ENCODE measurements around the gene INAVA.

The INAVA gene

GRCh38 chr1:200899451-200899915 lies 4.8 kb downstream of the INAVA start:
- Histone ChIP-seq H3K27me3 (no peaks in the 10 kb centered on the region), H3K36me3 (no peaks in the 10 kb centered on the region), H3K9me3 (no peaks in the 10 kb centered on the region), H3K4me3 (no peak overlapping the region), H3K4me1 (no peaks in the 10 kb centered on the region), H3K27ac (no peak overlapping the region)
- no peak for TF ChIP-seq CTCF (IDR thresholded peaks at IDR 0.05)
- intact Hi-C loops (cut with DNase I; ENCODE audit: low total_unique reads): no loop called here
- no peak for DNase-seq

DNA sequence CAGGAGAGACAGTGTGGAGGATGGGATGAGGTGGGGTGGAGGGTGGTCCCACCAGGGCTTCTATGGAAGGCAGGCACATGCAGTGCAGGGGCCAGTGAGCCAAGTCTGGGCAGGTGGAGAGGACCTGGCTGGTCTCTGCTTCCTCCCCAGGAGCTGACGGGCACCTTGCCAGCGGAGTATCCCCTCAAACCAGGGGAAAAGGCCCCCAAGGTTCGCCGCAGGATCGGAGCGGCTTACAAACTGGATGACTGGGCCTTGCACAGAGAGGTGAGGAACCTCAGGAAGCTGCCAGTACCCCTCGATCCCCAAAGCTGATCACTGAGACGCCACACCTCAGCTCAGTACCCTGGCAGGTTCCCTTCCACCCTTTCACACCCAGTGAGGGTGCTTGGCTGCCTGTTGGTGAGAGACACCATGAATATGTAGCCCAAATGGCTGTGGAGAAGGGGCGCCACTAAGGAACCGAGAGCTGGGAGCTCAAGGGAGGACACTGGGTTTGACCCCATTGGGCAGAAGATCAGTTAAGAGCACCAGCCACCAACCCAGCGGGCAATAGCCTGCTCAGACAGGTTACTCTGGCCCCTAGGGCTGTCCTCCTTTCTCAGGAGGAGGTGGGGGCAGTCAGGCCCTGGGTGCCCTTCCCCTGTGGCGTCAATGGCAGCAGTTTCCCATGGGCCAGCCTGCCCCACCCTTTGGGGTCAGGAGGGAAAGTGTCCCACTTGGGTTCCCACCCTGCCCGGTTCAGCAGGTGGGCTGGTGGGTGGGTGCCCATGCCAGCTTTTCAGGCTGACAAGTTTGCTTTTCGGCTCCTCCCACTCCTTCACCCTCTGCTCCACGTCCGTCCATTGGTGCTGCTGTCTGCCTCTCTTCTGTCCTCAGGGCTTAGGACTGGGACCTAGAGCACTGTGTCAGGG lies 5.5 kb downstream of the INAVA start:
- no peak overlapping the region for H3K27ac ChIP-seq
- no peak for TF ChIP-seq CTCF (IDR thresholded peaks at IDR 0.05)
- no peak overlapping the region for H3K4me3 ChIP-seq
- intact Hi-C loops (cut with DNase I; ENCODE audit: low total_unique reads): no loop called here
- no peaks in the 10 kb centered on the region for H3K27me3 ChIP-seq
- DNase-seq: no peak
- no peaks in the 10 kb centered on the region for H3K9me3 ChIP-seq
- H3K4me1 ChIP-seq: no peaks in the 10 kb centered on the region
- H3K36me3 ChIP-seq: no peaks in the 10 kb centered on the region

DNA sequence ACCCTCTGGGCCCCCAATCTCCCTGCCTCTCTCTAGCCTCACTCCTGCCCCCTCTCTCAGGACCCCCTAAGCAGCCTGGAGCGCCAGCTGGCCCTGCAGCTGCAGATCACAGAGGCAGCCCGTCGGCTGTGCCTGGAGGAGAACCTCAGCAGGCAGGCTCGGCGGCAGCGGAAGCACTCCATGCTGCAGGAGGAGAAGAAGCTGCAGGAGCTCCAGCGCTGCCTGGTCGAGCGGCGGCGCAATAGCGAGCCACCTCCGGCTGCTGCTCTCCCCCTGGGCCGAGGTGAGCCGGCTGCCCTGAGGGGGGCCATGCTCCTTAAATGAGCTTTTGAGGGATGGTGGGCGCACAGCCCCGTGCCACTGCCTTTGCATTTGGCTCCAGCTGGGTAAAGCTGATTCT lies 6.2 kb downstream of the INAVA start:
- intact Hi-C loops (cut with DNase I; ENCODE audit: low total_unique reads): no loop called here
- Histone ChIP-seq H3K4me1 (no peaks in the 10 kb centered on the region), H3K36me3 (no peaks in the 10 kb centered on the region), H3K27me3 (no peaks in the 10 kb centered on the region), H3K9me3 (no peaks in the 10 kb centered on the region), H3K4me3 (no peak overlapping the region), H3K27ac (no peak overlapping the region)
- DNase-seq: no peak
- no peak for TF ChIP-seq CTCF (IDR thresholded peaks at IDR 0.05)

- intact Hi-C loops (cut with DNase I; ENCODE audit: low total_unique reads): no loop called here
- DNase-seq: no peak
- no peak overlapping the region for H3K4me3 ChIP-seq
- no peaks in the 10 kb centered on the region for H3K27me3 ChIP-seq
- no peak overlapping the region for H3K27ac ChIP-seq
- no peaks in the 10 kb centered on the region for H3K36me3 ChIP-seq
- no peaks in the 10 kb centered on the region for H3K4me1 ChIP-seq
- H3K9me3 ChIP-seq: no peaks in the 10 kb centered on the region
- no peak for TF ChIP-seq CTCF (IDR thresholded peaks at IDR 0.05)
These were observed 6.7 kb downstream of the INAVA start for GRCh38 chr1:200901350-200901749.

GRCh38 chr1:200901796-200902444 lies 7.2 kb downstream of the INAVA start:
- no peaks in the 10 kb centered on the region for H3K36me3 ChIP-seq
- H3K4me3 ChIP-seq: no peak overlapping the region
- no peaks in the 10 kb centered on the region for H3K27me3 ChIP-seq
- no peak overlapping the region for H3K27ac ChIP-seq
- no peaks in the 10 kb centered on the region for H3K9me3 ChIP-seq
- no peak for DNase-seq
- intact Hi-C loops (cut with DNase I; ENCODE audit: low total_unique reads): no loop called here
- no peak for TF ChIP-seq CTCF (IDR thresholded peaks at IDR 0.05)
- no peaks in the 10 kb centered on the region for H3K4me1 ChIP-seq
